GM12878 (cell line): ENCODE measurements around the gene ANKRD13D. TPM values are rescaled to one million over a fixed set of nuclear protein-coding genes. Genes with fewer than 3 reads are reported as not detected.
A peak's percentile ranks its signal among the peaks of the same experiment; 100 is the strongest.

Experiments used
- EED ChIP-seq: sonication (generic); IDR thresholded peaks from 2 replicates; pipeline ENCODE4 v1.6.1; 2016; ENCODE audit warnings: antibody characterized with exemption, low read depth
- JUNB ChIP-seq: IDR thresholded peaks from 2 replicates; pipeline ENCODE4 v1.6.1; 2016; ENCODE audit warnings: antibody characterized with exemption, mild to moderate bottlenecking
- PAX5 ChIP-seq: IDR thresholded peaks from 2 replicates; pipeline ENCODE4 v1.6.1; 2011; ENCODE audit warnings: low read depth, low read length, borderline replicate concordance
- SREBF1 ChIP-seq: IDR thresholded peaks from 2 replicates; pipeline ENCODE4 v1.6.1; 2012; ENCODE audit warnings: mild to moderate bottlenecking, low read length
- polyA plus RNA-seq, 11 experiments: library from polyadenylated mRNA; depleted of rRNA in 4 of 11; unstranded in 6 of 11; stranded (reverse) in 5 of 11; fragments of >200 nt; fragmentation: Nextera tagmentation in 4 of 11; fragmentation: Illumina TruSeq in 1 of 11; extraction: Ambion mirVana in 4 of 11; extraction: Trizol in 1 of 11; gene quantifications; 1 replicate in 1 of 11; 2 replicates in 10 of 11; pipeline versions ENCODE4 v1.2.1 to v1.2.3, GENCODE V29; 2011 to 2016; ENCODE audit warnings: inconsistent platforms in 2 of 11, missing spikeins in 2 of 11, low read depth in 1 of 11
- total RNA-seq, 4 experiments: library from RNA; depleted of rRNA in 3 of 4; stranded (reverse); fragments of >200 nt in 3 of 4; fragmentation: Illumina TruSeq in 1 of 4; extraction: Trizol in 1 of 4; gene quantifications; 2 replicates each; pipeline versions ENCODE4 v1.2.1 to v1.2.3, GENCODE V29; 2013 to 2021
- TF ChIP-seq, protein P1 (sequence below): fragments of 450-650 bp; IDR thresholded peaks from 2 replicates; pipeline ENCODE4 v1.6.1; 2016; ENCODE audit warnings: mild to moderate bottlenecking
- TF ChIP-seq, protein P2 (sequence below): IDR thresholded peaks from 2 replicates; pipeline ENCODE4 v1.6.1; 2011; ENCODE audit warnings: low read depth, low read length, improper control_type of control experiment, borderline replicate concordance
- TF ChIP-seq, protein P3 (sequence below): IDR thresholded peaks from 2 replicates; pipeline ENCODE4 v1.6.1; 2011; ENCODE audit warnings: mild to moderate bottlenecking, low read depth, low read length, moderate library complexity; ENCODE audit not compliant: insufficient replicate concordance

ANKRD13D gene
- total and polyA plus RNA-seq, 10 of the 15 experiments (the other 5 are each of a cell fraction or from before 2014, with no cell fraction given) = 2.0 to 56.2 (median 21.4) TPM

DNA sequence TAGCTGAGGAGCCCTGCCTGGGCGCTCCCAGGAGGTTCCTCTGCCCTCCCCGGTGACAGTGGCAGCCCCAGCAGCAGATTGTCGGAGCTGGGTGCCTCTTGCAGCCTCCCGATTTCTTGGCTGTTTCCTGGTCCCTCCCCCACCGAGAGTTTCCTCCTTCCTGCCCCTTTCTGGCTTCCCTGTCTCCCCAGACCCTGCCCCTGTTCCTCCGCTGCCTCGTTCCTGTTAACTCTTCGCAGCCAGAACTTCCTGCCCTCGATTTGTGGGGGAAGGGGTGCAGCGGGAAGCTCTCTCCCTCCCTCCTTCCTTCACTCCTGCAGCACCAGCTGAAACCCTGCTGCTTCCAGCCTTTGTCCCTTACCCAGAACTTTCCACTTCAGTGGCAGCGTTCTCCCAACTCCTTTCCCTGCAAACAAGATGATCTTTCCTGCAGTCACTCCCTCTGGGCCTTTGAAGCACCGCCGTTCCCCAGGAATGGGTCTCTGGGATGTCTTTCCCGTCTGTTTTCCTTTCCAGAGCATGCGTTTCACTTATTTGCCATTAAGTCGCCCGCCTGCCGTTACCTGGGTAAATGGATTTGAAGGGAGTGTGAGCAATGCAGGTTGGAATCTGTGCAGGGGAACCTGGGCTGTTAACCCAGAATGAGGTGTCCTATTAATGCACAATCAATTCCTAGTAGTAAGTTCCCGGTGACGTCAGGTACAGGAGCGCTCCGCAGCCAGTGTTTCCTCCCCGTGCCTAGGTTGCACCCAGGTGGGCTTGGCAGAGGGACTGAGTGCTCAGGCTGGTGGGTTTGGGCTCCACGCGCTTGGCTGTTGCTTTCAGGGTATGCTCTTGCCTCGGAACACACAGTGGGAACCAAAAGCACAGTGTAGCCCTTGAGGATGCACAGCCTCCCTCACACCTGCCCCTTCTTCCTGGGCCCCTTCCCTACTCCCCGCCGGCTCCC lies 18.6 kb upstream of the ANKRD13D start (continued):
- TF ChIP-seq JUNB (no peak), SREBF1 (no peak), PAX5 (no peak), EED (peak; percentile 70)
- TF ChIP-seq, protein P1, sequence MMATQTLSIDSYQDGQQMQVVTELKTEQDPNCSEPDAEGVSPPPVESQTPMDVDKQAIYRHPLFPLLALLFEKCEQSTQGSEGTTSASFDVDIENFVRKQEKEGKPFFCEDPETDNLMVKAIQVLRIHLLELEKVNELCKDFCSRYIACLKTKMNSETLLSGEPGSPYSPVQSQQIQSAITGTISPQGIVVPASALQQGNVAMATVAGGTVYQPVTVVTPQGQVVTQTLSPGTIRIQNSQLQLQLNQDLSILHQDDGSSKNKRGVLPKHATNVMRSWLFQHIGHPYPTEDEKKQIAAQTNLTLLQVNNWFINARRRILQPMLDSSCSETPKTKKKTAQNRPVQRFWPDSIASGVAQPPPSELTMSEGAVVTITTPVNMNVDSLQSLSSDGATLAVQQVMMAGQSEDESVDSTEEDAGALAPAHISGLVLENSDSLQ = no peak
- TF ChIP-seq, protein P2, sequence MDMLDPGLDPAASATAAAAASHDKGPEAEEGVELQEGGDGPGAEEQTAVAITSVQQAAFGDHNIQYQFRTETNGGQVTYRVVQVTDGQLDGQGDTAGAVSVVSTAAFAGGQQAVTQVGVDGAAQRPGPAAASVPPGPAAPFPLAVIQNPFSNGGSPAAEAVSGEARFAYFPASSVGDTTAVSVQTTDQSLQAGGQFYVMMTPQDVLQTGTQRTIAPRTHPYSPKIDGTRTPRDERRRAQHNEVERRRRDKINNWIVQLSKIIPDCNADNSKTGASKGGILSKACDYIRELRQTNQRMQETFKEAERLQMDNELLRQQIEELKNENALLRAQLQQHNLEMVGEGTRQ = no peak
- TF ChIP-seq, protein P3, sequence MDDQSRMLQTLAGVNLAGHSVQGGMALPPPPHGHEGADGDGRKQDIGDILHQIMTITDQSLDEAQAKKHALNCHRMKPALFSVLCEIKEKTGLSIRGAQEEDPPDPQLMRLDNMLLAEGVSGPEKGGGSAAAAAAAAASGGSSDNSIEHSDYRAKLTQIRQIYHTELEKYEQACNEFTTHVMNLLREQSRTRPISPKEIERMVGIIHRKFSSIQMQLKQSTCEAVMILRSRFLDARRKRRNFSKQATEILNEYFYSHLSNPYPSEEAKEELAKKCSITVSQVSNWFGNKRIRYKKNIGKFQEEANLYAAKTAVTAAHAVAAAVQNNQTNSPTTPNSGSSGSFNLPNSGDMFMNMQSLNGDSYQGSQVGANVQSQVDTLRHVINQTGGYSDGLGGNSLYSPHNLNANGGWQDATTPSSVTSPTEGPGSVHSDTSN = no peak
- TF ChIP-seq, all 136 proteins: peak for 7
